Measurements from ENCODE around the gene CFAP68.

GRCh38 chr11:111932611-111932950, 53.2 kb downstream of the CFAP68 start:
- TF ChIP-seq, protein P1, sequence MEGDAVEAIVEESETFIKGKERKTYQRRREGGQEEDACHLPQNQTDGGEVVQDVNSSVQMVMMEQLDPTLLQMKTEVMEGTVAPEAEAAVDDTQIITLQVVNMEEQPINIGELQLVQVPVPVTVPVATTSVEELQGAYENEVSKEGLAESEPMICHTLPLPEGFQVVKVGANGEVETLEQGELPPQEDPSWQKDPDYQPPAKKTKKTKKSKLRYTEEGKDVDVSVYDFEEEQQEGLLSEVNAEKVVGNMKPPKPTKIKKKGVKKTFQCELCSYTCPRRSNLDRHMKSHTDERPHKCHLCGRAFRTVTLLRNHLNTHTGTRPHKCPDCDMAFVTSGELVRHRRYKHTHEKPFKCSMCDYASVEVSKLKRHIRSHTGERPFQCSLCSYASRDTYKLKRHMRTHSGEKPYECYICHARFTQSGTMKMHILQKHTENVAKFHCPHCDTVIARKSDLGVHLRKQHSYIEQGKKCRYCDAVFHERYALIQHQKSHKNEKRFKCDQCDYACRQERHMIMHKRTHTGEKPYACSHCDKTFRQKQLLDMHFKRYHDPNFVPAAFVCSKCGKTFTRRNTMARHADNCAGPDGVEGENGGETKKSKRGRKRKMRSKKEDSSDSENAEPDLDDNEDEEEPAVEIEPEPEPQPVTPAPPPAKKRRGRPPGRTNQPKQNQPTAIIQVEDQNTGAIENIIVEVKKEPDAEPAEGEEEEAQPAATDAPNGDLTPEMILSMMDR (IDR thresholded peaks at IDR 0.05 in 2 of 3, conservative IDR thresholded peaks at IDR 0.05 in 1 of 3; ENCODE audit: insufficient read depth in 2 of 3, low read depth in 1 of 3, low read length in 3 of 3) = no peak
- TF ChIP-seq ZNF24 (IDR thresholded peaks at IDR 0.05) (no peak), NFIC (IDR thresholded peaks at IDR 0.05) (no peak), SIRT6 (IDR thresholded peaks at IDR 0.05; ENCODE audit: low read depth, low read length) (no peak), NELFE (IDR thresholded peaks at IDR 0.05; ENCODE audit: insufficient read depth, insufficient read length) (no peak), ZNF174 (CRISPR knock-in tag; IDR thresholded peaks at IDR 0.05) (no peak), CBX8 (IDR thresholded peaks at IDR 0.05; ENCODE audit: borderline replicate concordance, extremely low read depth, low read depth, low read length, poor library complexity, severe bottlenecking) (no peak), ZZZ3 (IDR thresholded peaks at IDR 0.05) (no peak)
